Measurements from ENCODE around the gene NES. TPM values are rescaled to one million over a fixed set of nuclear protein-coding genes. Genes with fewer than 3 reads are reported as not detected.

NES gene
- total RNA-seq, 4 donors from 2014 or later, result 13.9 to 34.3 (median 23.9) TPM

GRCh38 chr1:156655151-156655903 is 21.9 kb downstream of the NES start:
- WGBS, 2 donors (ENCODE audit: low coverage in 1 of 2), result 0 to 58% methylated on average over 1 to 2 of the region's 2 CpGs
- Histone ChIP-seq H3K36me3 (no peaks in the 10 kb centered on the region), H3K27ac (no peak overlapping the region), H3K4me3 (no peak overlapping the region), H3K9me3 (no peaks in the 10 kb centered on the region), H3K4me1 (peaks cover 0 to 36% (median 22%) of the 10 kb centered on the region in 3 donors), H3K27me3 (peaks cover 74% of the 10 kb centered on the region)
- no peak for ATAC-seq
- TF ChIP-seq POLR2A (IDR thresholded peaks at IDR 0.05) (no peak), POLR2AphosphoS5 (IDR thresholded peaks at IDR 0.05) (no peak), EP300 (IDR thresholded peaks at IDR 0.05) (no peak)
- TF ChIP-seq, protein P1, sequence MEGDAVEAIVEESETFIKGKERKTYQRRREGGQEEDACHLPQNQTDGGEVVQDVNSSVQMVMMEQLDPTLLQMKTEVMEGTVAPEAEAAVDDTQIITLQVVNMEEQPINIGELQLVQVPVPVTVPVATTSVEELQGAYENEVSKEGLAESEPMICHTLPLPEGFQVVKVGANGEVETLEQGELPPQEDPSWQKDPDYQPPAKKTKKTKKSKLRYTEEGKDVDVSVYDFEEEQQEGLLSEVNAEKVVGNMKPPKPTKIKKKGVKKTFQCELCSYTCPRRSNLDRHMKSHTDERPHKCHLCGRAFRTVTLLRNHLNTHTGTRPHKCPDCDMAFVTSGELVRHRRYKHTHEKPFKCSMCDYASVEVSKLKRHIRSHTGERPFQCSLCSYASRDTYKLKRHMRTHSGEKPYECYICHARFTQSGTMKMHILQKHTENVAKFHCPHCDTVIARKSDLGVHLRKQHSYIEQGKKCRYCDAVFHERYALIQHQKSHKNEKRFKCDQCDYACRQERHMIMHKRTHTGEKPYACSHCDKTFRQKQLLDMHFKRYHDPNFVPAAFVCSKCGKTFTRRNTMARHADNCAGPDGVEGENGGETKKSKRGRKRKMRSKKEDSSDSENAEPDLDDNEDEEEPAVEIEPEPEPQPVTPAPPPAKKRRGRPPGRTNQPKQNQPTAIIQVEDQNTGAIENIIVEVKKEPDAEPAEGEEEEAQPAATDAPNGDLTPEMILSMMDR (IDR thresholded peaks at IDR 0.05), result no peak

GRCh38 chr1:156654700-156655099 is 22.5 kb downstream of the NES start:
- peaks cover 0 to 29% (median 19%) of the 10 kb centered on the region in 3 donors for H3K4me1 ChIP-seq
- no peak overlapping the region for H3K27ac ChIP-seq
- 20% methylated on average over 1 of the region's 1 CpG; no CpG with 5 or more reads in 1 of the 2 donors for WGBS, 2 donors (ENCODE audit: low coverage in 1 of 2)
- H3K4me3 ChIP-seq, result no peak overlapping the region
- TF ChIP-seq POLR2AphosphoS5 (IDR thresholded peaks at IDR 0.05) (no peak), EP300 (IDR thresholded peaks at IDR 0.05) (no peak), POLR2A (IDR thresholded peaks at IDR 0.05) (no peak)
- TF ChIP-seq, protein P1 (IDR thresholded peaks at IDR 0.05), result no peak
- peaks cover 78% of the 10 kb centered on the region for H3K27me3 ChIP-seq
- H3K9me3 ChIP-seq, result no peaks in the 10 kb centered on the region
- H3K36me3 ChIP-seq, result no peaks in the 10 kb centered on the region
- no peak for ATAC-seq

DNA sequence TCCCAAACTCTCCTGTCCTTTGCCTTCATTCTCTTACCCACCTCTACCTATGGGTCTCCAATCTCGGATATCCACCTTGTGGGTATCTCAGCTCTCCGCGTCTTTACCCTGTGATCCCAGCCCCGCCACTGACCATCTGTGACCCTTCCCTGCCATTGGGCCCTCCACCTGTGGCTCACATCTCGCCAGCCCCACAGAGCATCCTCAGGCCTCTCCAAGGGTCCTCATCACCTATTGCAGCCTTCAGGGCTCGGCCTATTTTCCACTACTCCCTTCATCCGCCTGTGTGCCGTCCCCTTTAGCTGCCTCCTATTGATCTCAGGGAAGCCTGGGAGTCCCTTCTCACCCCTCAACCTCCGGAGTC is 24.2 kb downstream of the NES start:
- Histone ChIP-seq H3K4me3 (no peak overlapping the region), H3K36me3 (no peaks in the 10 kb centered on the region), H3K4me1 (peaks cover 0 to 18% (median 14%) of the 10 kb centered on the region in 3 donors), H3K27me3 (peaks cover 91% of the 10 kb centered on the region), H3K27ac (no peak overlapping the region), H3K9me3 (no peaks in the 10 kb centered on the region)
- 80 to 100% methylated on average over 1 to 9 of the region's 9 CpGs for WGBS, 2 donors (ENCODE audit: low coverage in 1 of 2)
- ATAC-seq, result no peak
- TF ChIP-seq POLR2AphosphoS5 (IDR thresholded peaks at IDR 0.05), result no peak
- no peak for TF ChIP-seq POLR2A (IDR thresholded peaks at IDR 0.05)
- TF ChIP-seq, protein P1 (IDR thresholded peaks at IDR 0.05), result no peak
- no peak for TF ChIP-seq EP300 (IDR thresholded peaks at IDR 0.05)

DNA sequence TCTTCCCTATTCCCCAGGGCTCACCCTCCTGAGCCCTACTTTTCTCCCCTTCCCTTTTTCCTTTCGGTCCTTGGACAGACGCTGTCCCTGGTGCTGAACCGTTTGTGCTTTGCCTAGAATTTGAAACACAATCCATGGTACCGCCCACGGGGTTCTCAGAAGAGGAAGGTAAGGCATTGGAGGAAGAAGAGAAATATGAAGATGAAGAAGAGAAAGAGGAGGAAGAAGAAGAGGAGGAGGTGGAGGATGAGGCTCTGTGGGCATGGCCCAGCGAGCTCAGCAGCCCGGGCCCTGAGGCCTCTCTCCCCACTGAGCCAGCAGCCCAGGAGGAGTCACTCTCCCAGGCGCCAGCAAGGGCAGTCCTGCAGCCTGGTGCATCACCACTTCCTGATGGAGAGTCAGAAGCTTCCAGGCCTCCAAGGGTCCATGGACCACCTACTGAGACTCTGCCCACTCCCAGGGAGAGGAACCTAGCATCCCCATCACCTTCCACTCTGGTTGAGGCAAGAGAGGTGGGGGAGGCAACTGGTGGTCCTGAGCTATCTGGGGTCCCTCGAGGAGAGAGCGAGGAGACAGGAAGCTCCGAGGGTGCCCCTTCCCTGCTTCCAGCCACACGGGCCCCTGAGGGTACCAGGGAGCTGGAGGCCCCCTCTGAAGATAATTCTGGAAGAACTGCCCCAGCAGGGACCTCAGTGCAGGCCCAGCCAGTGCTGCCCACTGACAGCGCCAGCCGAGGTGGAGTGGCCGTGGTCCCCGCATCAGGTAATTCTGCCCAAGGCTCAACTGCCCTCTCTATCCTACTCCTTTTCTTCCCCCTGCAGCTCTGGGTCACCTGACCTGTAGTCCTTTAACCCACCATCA is 24.8 kb downstream of the NES start:
- no peak overlapping the region for H3K4me3 ChIP-seq
- TF ChIP-seq EP300 (IDR thresholded peaks at IDR 0.05), result no peak
- TF ChIP-seq, protein P1 (IDR thresholded peaks at IDR 0.05), result no peak
- no peak for TF ChIP-seq POLR2A (IDR thresholded peaks at IDR 0.05)
- TF ChIP-seq POLR2AphosphoS5 (IDR thresholded peaks at IDR 0.05), result no peak
- peaks cover 0 to 12% (median 9%) of the 10 kb centered on the region in 3 donors for H3K4me1 ChIP-seq
- H3K27ac ChIP-seq, result no peak overlapping the region
- ATAC-seq, result no peak
- no peaks in the 10 kb centered on the region for H3K36me3 ChIP-seq
- no peaks in the 10 kb centered on the region for H3K9me3 ChIP-seq
- WGBS, 2 donors (ENCODE audit: low coverage in 1 of 2), result 39 to 40% methylated on average over 9 to 10 of the region's 16 CpGs
- H3K27me3 ChIP-seq, result peaks cover 94% of the 10 kb centered on the region
